GM21723 (cell line): ENCODE measurements around the gene EIF4EBP3.

Experiments
- ATAC-seq: cut with Tn5 transposase; IDR thresholded peaks from one replicate; pipeline ENCODE4 v1.9.1; 2021; ENCODE audit warnings: mild to moderate bottlenecking, moderate library complexity; ENCODE audit not compliant: unreplicated experiment

EIF4EBP3 gene

DNA sequence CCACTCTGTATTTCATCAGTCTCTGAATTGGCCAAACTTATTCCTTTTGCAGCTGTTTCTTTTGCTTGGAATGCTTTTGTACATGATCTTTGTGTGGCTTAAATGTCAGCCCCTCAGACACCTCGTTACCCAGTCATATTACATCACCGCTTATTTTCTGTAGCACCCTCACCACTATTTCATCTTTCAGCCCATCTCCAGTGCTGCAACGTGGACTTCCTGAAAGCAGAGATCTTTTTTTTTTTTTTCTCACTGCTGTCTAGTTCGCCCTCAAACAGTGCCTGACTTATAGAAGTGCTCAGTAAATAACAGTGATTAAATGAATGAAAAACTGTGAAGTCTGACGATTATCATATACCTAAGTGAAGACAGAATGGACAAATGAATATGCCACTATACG, 9.0 kb downstream of the EIF4EBP3 start:
- no peak for ATAC-seq

DNA sequence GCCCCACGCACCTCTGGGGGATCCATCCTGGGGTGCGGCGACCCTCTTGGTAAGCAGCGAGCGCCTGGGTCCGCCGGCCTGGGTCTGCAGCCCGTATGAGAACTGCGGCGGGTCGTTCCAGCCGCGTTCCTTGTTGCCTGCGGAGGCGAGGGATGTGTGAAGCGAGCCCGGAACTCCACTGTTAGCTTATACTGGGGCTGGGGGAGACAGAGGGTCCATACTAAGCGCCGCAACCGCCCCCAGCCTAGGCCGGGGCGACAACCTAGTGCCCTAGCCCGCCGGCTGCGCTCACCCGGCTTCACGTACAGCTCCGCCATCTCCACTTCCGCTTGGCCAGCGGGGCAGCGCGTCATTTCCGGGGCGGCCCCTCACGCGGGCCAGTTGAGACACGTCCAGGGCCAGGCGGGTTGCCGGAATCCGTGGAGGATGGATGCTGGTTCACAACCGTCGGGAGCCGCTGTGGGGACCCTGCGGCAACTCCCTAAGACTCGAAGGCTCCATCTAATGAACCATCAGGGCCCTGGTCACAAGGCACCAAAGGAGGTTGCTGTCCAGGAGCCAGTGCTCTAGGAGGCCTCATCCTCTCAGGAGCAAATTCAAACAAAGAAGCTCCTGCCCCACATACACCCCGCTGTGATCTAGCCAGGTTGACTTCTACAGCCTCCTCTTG, 9.8 kb downstream of the EIF4EBP3 start, which contains the start of gene SRA1:
TSS of gene SRA1 (minus strand) at position 338 of the 670 bp plus-strand sequence. CDS start at position 317, 21 bp downstream.
- ATAC-seq = peak; percentile 96

DNA sequence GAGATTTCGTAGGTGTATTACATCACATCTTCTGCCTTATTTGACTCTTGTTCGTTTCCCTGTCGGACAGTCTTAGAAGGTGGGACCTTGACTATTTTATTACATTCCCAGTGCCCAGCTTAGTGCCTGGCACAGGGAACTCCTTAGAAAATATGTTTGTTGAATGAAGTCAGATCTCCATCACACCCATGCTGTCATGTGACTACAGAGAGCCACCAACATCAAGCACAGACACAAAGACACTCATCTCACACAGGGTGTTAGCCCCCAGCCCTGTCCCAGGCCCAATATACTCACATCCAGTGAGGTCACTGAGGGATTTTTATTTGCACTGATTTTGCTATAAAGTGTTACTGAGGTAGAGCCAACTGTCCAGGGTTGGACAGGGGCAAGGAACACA, 10.5 kb downstream of the EIF4EBP3 start:
- no peak for ATAC-seq

DNA sequence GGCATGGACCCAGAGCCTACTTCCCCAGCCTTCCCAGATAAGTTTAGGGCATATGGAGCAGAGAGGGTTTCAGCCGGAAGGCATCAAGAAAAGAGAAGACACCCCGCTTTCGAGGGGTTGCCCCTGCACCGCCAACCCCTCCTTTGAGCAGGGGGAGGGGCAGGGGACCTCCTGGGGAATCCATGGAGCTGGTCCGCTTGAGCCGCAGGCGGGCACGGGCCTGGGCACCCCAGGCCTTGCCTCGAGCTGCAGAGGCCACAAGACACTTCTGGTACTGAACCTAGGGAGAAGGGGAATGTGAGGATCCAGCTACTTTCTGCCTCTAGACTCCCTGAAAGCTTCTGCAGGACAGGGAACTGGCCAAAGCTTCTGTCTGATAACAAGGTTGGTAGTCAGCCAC, 11.1 kb downstream of the EIF4EBP3 start:
- ATAC-seq = no peak

DNA sequence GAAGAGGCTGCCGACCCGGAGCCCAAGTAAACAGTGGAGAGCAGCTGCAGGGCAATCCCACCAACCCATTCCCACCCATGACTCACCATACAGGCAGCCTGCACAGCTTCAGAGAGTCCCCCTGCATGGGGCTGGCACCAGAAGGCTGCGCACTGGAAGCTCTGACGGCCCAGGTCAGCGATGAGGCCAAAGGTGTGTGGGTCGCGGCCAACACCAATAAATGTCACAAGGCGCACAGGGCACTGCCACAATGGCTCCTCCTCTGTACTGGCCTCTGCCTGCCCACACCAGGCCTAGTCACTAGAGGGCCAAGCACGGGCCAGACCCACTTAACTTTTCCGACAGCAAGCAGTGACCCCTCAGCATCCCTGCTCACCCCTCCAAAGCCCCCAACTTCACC, 12.8 kb downstream of the EIF4EBP3 start:
- ATAC-seq = no peak

DNA sequence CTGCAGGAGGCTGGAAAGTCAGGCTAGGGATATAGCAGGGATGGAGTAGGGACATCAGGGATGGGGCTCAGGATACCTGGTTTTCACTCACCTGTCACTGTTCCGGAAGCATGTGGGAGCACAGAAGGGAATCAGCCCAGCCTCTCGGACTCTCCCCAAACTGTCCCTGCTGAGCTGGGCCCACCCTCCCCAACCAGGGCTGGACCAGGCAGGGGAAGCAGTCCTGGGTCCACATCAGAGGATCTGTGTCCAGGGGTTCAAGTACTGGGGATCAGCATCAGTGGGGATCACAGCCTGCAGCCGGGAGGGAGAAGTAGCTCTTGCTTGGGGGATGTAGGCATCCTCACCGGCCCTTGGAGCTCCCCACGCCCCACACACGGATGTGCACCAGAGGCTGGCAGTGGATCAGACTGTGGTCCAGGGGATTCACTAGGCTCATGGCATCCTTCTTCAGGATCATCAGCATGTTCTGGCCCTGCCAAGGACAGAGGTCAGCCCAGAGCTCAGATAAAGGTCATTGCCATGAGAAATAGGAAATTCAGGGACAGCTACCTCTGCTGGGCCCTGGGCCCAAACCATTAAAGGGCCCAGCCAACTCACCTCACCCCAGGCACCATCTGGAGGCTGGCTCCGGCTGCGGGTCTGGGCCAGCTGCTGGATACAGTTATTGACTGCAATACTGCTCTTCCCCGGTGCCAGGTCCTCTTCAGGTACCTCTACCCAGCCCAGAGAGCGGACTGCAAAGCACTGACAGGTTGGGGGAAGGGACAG, 14.5 kb downstream of the EIF4EBP3 start:
- ATAC-seq = no peak

DNA sequence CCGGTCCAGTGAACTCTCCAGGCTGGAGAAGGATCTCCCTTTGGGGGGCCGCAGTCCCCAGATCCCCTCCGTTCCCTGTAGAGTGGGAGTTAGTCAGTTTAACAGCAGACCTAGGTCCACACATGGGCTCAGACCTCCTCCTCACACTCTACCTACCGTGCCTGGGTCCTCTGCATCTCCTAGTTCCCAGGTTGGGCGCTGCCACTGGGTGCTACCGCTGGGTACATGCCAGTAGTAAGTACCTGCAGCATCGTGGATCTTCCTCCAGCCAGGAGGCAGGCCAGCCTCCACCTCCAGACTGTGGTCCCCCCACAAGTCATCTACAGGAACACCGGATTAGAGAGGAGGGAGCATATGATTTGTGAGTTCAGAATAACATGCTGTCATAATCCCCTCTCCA, 16.1 kb downstream of the EIF4EBP3 start:
- ATAC-seq = no peak

DNA sequence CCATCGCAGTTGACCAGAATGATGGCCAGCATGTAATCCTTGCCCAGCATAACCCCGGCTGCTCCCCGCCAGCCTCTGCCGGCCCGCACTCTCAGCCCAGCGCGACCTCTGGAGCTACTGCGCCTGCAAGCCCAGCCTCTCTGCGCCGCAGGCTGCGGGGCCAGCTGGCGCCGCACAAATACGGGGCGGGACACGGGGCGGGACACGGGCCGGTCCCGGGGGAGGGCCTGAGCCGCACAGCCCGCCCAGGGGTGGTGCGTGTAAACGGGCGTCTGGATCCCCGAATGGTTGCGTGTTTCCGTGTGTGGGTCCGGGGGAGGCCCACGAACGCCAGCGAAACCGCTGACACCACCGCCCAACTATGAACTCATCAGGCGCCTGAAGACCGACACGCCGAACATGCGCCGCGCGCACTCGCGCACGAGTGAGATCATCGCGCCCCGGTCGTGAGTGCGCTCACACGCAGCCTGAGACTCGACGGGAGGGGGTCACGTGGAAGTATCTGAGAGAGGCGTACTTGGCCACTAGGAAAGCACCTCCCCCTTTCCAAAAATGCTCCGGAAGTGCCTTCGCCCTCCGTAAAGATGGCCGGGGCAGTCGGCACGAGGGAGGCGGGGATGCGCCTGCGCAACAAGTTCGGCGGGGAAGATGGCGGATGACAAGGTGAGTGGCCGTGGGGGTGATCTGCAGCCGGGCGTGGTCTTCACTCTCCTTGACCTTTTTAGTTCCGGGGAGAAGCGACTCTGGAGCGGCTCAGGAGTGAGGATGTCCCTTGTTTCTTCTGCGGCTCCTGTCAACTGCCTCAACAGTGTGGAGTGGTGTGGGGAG, 16.9 kb downstream of the EIF4EBP3 start, which contains the start of the genes APBB3 and SLC35A4:
TSS of gene APBB3 (minus strand) at position 403 of the 828 bp plus-strand sequence. CDS start at position 50, 353 bp downstream.
TSS of gene SLC35A4 (plus strand) at position 633 of the 828 bp plus-strand sequence. CDS start 2,342 bp downstream, outside the sequence.
- ATAC-seq = peak; percentile 86

DNA sequence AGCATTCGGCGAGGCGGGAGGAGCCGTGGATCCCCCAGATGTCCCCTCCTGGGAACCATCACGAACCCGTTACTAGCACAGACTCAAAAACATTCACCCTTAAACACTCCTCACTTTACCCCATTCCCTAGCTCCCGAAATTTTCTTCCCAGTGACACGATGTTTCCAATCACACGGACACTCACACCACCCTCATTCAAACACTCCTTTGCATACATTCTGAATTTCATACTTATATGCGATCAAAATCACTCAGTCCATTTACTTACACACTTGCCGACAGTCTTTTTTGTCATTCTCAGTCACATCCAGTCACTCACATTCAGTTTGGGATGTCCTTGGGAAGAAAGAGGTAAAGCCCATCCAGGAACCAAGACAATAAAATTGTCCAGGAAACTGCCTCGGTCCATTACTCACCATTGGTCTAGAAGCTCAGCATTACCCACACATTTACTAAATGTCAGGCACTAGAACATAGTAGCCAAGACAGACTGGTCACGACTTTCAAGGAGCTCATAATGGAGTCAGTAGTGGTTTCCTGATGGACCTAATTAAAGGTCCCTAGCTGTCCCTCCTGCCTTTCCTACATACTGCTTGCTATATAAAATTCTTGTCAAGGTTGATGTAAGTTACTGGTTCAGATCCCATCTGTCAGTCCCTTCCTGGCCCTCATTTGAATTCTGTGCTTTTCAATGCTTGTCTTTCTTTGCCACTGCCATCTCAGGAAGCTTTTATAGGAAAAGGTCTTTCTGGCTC, 17.7 kb downstream of the EIF4EBP3 start:
- ATAC-seq = no peak

DNA sequence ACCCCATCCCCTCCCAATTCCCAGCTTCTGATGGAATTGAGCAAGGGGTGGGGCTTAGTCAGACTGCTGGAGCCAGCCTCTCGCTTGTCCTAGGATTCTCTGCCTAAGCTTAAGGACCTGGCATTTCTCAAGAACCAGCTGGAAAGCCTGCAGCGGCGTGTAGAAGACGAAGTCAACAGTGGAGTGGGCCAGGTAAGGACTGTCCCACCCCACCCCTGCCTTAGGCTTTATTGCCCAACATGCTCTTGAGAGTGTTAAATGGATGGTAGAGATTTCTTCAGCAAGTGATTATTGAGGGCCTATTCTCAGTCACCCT, 18.3 kb downstream of the EIF4EBP3 start:
- ATAC-seq = no peak

DNA sequence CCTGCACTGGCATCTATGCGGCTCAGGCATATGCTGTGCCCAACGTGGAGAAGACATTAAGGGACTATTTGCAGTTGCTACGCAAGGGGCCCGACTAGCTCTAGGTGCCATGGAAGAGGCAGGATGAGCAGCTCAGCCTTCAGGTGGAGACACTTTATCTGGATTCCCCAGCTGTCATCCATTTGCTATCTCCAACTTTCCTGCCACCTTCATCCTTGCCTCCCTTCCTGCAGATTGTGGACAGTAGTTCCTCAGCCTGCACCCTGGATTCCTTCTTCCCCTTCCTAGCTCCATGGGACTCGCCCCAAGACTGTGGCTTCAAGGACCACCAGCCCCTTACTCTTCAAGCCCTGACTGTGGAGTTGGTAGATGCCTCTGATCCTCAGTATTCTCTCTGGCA, 19.2 kb downstream of the EIF4EBP3 start:
- ATAC-seq = no peak

DNA sequence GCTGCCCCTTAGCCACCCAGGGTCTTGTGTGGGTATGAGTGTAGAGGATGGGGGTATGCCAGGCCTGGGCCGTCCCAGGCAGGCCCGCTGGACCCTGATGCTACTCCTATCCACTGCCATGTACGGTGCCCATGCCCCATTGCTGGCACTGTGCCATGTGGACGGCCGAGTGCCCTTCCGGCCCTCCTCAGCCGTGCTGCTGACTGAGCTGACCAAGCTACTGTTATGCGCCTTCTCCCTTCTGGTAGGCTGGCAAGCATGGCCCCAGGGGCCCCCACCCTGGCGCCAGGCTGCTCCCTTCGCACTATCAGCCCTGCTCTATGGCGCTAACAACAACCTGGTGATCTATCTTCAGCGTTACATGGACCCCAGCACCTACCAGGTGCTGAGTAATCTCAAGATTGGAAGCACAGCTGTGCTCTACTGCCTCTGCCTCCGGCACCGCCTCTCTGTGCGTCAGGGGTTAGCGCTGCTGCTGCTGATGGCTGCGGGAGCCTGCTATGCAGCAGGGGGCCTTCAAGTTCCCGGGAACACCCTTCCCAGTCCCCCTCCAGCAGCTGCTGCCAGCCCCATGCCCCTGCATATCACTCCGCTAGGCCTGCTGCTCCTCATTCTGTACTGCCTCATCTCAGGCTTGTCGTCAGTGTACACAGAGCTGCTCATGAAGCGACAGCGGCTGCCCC, 19.8 kb downstream of the EIF4EBP3 start:
- ATAC-seq = no peak

DNA sequence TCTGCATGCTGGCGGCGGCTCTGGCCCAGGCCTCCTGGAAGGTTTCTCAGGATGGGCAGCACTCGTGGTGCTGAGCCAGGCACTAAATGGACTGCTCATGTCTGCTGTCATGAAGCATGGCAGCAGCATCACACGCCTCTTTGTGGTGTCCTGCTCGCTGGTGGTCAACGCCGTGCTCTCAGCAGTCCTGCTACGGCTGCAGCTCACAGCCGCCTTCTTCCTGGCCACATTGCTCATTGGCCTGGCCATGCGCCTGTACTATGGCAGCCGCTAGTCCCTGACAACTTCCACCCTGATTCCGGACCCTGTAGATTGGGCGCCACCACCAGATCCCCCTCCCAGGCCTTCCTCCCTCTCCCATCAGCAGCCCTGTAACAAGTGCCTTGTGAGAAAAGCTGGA, 20.4 kb downstream of the EIF4EBP3 start:
- ATAC-seq = no peak

DNA sequence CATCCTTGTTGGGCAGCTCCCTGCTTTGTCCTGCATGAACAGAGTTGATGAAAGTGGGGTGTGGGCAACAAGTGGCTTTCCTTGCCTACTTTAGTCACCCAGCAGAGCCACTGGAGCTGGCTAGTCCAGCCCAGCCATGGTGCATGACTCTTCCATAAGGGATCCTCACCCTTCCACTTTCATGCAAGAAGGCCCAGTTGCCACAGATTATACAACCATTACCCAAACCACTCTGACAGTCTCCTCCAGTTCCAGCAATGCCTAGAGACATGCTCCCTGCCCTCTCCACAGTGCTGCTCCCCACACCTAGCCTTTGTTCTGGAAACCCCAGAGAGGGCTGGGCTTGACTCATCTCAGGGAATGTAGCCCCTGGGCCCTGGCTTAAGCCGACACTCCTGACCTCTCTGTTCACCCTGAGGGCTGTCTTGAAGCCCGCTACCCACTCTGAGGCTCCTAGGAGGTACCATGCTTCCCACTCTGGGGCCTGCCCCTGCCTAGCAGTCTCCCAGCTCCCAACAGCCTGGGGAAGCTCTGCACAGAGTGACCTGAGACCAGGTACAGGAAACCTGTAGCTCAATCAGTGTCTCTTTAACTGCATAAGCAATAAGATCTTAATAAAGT, 21.1 kb downstream of the EIF4EBP3 start:
- ATAC-seq = no peak

DNA sequence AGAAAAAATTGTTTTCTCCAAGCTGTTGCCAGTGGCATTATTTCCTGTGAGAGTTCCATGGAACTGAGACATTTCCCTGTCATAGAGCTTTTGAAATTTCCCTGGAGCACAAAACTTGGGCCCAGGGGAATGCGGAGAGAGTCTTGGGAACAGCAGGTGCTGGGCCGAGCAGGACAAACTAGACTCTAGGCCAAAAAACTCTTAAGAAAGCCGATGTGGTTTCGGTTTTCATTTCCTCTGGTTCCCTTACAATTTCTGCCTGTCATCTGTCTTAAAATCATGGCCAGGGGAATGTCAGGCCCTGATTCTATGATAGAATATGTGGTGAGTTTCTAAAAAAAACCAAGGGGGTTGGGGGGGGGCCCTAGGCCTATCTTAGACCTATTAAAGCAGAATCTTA, 21.7 kb downstream of the EIF4EBP3 start:
- ATAC-seq = peak; percentile 31

DNA sequence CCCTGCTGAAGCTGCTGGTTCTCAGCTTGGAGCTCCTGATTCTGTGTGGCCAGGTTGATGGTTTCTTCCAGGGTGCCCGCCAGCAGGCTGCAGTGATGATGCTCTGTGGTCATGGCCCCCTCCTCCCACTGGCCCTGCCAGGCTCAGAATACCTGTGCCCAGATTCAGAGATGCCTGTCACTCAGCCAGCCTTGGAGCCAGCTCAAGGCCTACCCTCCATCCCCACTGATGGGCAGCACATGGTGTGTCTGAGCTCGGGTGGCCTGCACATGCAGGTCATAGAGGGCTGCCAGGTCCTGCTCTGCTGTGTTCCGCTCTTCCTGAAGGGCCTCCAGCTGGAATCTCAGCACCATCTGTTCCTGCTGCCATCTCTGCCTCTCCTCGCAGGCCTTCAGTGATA, 22.6 kb downstream of the EIF4EBP3 start:
- no peak for ATAC-seq

DNA sequence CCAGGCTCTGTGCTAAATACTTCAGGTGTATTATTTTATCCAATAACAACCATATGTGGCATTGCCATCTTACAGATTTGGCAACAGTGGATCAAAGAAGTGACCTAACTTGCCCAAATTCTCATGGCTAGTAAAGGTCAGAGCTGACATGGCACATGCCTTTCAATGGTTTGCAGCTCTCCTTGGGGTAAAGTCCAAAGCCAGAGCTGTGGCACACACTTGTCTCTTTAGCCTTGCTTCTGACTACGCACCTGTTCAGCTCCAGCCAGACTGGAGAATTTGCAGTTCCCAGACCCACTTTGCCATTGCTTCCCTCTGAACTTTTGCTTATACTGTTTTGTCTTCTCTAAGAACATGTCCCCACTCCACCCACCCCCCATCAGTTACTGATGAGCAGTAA, 23.0 kb downstream of the EIF4EBP3 start:
- ATAC-seq = no peak

DNA sequence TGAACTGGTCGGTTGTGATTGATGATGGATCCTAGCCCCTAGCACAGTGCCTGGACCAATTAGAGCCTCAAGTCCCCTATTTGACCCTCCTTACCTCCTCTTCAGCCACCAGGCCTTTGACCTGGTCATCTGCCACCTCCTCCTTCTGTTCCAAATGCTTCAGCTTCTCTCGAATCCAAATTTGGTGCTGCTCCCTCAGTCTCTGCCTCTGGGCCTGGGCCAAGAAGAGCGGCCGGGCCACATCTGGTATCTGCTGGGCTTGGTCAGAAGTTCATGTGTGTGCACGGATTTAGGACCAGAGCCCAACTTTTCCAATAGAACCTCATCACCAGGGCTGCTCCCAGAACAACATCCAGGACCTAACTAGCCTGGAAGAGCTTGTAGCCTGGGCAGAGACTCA, 23.6 kb downstream of the EIF4EBP3 start:
- no peak for ATAC-seq

DNA sequence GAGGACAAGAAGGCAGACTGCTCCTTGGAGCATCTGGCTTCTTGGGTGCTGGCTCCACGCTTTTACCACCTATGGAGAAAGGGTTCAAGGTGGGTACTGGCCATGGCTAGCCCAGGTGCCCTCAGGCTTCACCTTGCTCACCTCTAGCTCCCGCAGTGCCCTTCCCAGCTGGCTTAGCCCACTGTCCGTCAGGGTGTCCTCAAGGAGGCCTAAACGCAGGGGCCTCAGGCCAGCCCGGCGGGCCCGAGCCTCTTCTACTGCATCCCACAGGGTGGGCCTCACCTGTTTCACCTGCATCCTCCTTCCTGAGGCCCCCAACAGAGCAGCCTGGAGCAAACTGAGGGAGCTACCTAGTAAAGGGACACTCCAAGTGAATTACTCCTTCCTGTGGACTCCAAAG, 26.2 kb downstream of the EIF4EBP3 start:
- no peak for ATAC-seq

DNA sequence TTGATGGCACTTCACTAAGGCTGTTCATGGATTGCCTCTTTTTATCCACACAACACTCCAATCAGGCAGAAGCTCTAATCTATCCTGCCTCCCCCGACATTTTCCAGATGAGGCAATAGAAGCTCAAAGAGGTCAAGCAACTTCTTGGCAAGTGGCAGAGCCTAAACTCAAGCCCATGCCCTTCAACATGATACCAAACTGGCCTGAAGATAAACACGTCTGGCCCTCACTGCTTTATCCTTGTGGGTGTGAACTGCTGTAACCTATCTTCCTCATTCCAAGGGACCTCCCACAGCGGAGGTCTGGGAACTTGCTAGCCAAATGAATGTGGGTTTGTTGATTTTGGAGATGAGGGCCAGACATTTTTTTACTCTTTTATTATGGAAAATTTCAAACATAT, 26.7 kb downstream of the EIF4EBP3 start:
- no peak for ATAC-seq
